Smooth muscle cell of trachea (primary cell): ENCODE measurements around the gene WFIKKN1. TPM values are rescaled to one million over a fixed set of nuclear protein-coding genes. Genes with fewer than 3 reads are reported as not detected.

ENCODE experiments used
- total RNA-seq: library from RNA; depleted of rRNA; stranded (reverse); fragments of >200 nt; gene quantifications from 2 replicates; pipeline ENCODE4 v1.2.1, GENCODE V29; 2014

The WFIKKN1 gene, protein sequence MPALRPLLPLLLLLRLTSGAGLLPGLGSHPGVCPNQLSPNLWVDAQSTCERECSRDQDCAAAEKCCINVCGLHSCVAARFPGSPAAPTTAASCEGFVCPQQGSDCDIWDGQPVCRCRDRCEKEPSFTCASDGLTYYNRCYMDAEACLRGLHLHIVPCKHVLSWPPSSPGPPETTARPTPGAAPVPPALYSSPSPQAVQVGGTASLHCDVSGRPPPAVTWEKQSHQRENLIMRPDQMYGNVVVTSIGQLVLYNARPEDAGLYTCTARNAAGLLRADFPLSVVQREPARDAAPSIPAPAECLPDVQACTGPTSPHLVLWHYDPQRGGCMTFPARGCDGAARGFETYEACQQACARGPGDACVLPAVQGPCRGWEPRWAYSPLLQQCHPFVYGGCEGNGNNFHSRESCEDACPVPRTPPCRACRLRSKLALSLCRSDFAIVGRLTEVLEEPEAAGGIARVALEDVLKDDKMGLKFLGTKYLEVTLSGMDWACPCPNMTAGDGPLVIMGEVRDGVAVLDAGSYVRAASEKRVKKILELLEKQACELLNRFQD
- total RNA-seq = 0.29 and 0.50 TPM in 2 replicates

GRCh38 chr16:630815-631405 is at the start of gene WFIKKN1:
WFIKKN1 (plus strand) TSS chr16:630985; CDS start chr16:631254, 269 bp downstream.

DNA sequence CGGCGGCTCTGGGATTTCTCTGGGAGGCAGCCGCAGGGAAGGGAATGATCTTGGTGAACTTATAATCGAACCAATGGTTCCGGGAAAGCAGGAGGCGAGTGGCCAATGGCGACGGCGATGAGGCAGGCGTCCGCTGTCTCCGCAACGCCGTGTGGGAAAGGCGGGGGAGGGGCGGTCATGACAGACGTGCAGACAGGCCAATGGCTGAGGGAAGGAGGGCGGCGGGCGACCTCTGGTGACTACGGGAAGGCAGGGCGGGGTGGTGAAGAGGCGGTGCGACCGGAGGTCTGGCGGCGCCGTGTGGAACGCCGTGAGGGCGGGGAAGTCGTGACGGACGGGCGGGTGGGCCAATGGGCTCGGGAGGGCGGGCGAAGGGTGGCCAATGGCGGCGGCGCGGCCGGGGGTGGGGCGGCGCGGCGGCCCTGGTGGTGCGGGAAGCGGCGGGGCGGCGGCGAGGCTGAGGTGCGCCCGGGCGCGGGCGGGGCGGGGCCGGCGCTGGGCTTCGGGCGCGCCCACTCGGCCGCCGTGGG is 41.1 kb upstream of the WFIKKN1 start, which contains the start of gene RAB40C:
RAB40C (plus strand) TSS at position 409 of the 530 bp plus-strand sequence. CDS start 226 bp downstream, outside the sequence.

DNA sequence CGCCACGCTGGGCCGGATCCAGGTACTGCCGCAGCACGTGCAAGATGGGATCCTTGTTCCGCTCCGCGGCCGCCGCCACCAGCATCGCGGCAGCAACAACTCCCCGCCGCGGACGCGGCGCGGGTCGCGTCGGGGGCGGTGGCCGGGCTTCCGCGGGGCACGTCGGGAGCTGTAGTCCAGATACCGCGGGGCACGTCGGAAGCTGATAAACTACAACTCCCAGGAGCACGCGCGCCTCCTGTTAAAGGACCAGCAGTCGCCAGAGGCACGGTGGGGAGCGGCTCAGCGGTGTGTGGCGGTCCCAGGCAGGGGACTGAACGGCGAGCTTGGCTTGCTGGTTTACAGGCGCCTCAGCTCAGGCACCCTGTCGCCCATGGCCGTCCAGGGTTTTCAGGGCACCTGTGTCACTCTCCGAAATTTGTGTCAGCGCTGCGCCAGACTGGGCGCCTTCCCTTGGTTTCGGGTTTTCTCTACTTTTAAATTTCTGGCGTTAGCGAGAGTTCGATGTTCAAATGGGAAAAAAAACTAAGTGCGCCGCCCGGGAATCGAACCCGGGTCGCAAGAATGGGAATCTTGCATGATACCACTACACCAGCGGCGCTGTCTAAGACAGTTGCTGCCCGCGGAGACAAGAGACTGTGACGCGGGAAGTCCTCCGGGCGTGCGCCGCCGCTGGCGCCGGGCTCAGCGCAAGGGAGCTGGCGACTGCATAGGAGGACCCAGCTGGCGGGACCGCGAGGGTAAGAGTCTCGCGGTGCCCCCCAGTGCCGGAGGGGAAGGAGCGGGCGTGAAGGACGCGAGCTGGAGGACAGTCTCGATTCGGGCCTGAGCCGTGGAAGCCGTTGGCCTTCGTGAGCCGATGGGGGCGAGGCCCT is 5.7 kb downstream of the WFIKKN1 start, which contains the start of gene METTL26:
METTL26 (minus strand) TSS at position 100 of the 875 bp plus-strand sequence; CDS start at position 85, 15 bp downstream.

GRCh38 chr16:641326-642188 is 10.8 kb downstream of the WFIKKN1 start, which contains the start of gene MCRIP2:
MCRIP2 (plus strand) TSS chr16:641828; CDS start chr16:641992, 164 bp downstream.

GRCh38 chr16:648781-649589 is 18.2 kb downstream of the WFIKKN1 start, which contains the start of gene WDR90:
WDR90 (plus strand) TSS chr16:649365; CDS start chr16:649417, 52 bp downstream.

GRCh38 chr16:667780-668518 is 37.2 kb downstream of the WFIKKN1 start, which contains the start of gene RHOT2:
RHOT2 (plus strand) TSS chr16:668132; CDS start chr16:668200, 68 bp downstream.

GRCh38 chr16:674968-675883 is 44.4 kb downstream of the WFIKKN1 start, which contains the start of gene RHBDL1:
RHBDL1 (plus strand) TSS chr16:675671; CDS start chr16:675791, 120 bp downstream.

GRCh38 chr16:679814-680624 is 49.2 kb downstream of the WFIKKN1 start, which contains the start of gene STUB1:
STUB1 (plus strand) TSS chr16:680410; CDS start chr16:680526, 116 bp downstream.

Other genes with a start within 250 kb of the WFIKKN1 start
- 50.9 and 88.8 TPM in 2 replicates for gene PGAP6, start 249.0 kb upstream of the WFIKKN1 start, total RNA-seq
- gene NME4, start 233.8 kb upstream of the WFIKKN1 start, total RNA-seq = 56.7 and 109 TPM in 2 replicates
- gene DECR2, start 229.1 kb upstream of the WFIKKN1 start, total RNA-seq = 17.9 and 43.8 TPM in 2 replicates
- gene RAB11FIP3, start 205.3 kb upstream of the WFIKKN1 start, total RNA-seq = 20.8 and 30.6 TPM in 2 replicates
- gene CAPN15, start 103.3 kb upstream of the WFIKKN1 start, total RNA-seq = 33.5 and 52.9 TPM in 2 replicates
- not detected in 2 replicates for gene PRR35, start 70.6 kb upstream of the WFIKKN1 start, total RNA-seq
- 3.1 and 4.7 TPM in 2 replicates for gene NHLRC4, start 64.0 kb upstream of the WFIKKN1 start, total RNA-seq
- gene PIGQ, start 61.0 kb upstream of the WFIKKN1 start, total RNA-seq = 32.3 and 38.7 TPM in 2 replicates
- 13.2 and 17.4 TPM in 2 replicates for gene RAB40C, start 40.9 kb upstream of the WFIKKN1 start, total RNA-seq
- 91.2 and 122 TPM in 2 replicates for gene METTL26, start 5.3 kb downstream of the WFIKKN1 start, total RNA-seq
- 11.8 and 20.3 TPM in 2 replicates for gene MCRIP2, start 10.8 kb downstream of the WFIKKN1 start, total RNA-seq
- 9.4 and 16.3 TPM in 2 replicates for gene WDR90, start 18.4 kb downstream of the WFIKKN1 start, total RNA-seq
- 51.6 and 57.7 TPM in 2 replicates for gene RHOT2, start 37.1 kb downstream of the WFIKKN1 start, total RNA-seq
- 4.8 and 9.4 TPM in 2 replicates for gene RHBDL1, start 44.7 kb downstream of the WFIKKN1 start, total RNA-seq
- gene STUB1, start 49.4 kb downstream of the WFIKKN1 start, total RNA-seq = 126 and 174 TPM in 2 replicates
- 31.0 and 55.1 TPM in 2 replicates for gene JMJD8, start 53.3 kb downstream of the WFIKKN1 start, total RNA-seq
- 8.3 and 10.3 TPM in 2 replicates for gene WDR24, start 59.4 kb downstream of the WFIKKN1 start, total RNA-seq
- 0.17 and 0.29 TPM in 2 replicates for gene FBXL16, start 74.8 kb downstream of the WFIKKN1 start, total RNA-seq
- 57.7 and 136 TPM in 2 replicates for gene METRN, start 84.1 kb downstream of the WFIKKN1 start, total RNA-seq
- gene ANTKMT, start 90.2 kb downstream of the WFIKKN1 start, total RNA-seq = 31.3 and 37.1 TPM in 2 replicates
- 1.6 and 3.8 TPM in 2 replicates for gene CCDC78, start 95.5 kb downstream of the WFIKKN1 start, total RNA-seq
- 16.4 and 21.5 TPM in 2 replicates for gene HAGHL, start 96.1 kb downstream of the WFIKKN1 start, total RNA-seq
- 27.3 and 44.3 TPM in 2 replicates for gene CIAO3, start 110.0 kb downstream of the WFIKKN1 start, total RNA-seq
- gene MSLN, start 129.7 kb downstream of the WFIKKN1 start, total RNA-seq = 0.17 TPM in 1 of 2 replicates, not detected in the other
- 20.5 and 29.6 TPM in 2 replicates for gene RPUSD1, start 157.4 kb downstream of the WFIKKN1 start, total RNA-seq
- gene CHTF18, start 157.6 kb downstream of the WFIKKN1 start, total RNA-seq = 6.9 and 18.3 TPM in 2 replicates
- not detected in 2 replicates for gene GNG13, start 169.7 kb downstream of the WFIKKN1 start, total RNA-seq